ENCODE data around the gene POU6F2. TPM values are rescaled to one million over a fixed set of nuclear protein-coding genes. Genes with fewer than 3 reads are reported as not detected.

POU6F2 gene
- total and polyA plus RNA-seq, 2 donors (not counting 1 experiment from before 2014, with no cell fraction given): under 0.01 TPM; not detected in 1

- no peaks in the 10 kb centered on the region for H3K4me1 ChIP-seq (ENCODE audit: control insufficient read depth, extremely low read depth, insufficient read depth, low read length)
- no peak for TF ChIP-seq EZH2 (IDR thresholded peaks at IDR 0.05; ENCODE audit: low read length, missing control alignments)
- TF ChIP-seq, protein P1, sequence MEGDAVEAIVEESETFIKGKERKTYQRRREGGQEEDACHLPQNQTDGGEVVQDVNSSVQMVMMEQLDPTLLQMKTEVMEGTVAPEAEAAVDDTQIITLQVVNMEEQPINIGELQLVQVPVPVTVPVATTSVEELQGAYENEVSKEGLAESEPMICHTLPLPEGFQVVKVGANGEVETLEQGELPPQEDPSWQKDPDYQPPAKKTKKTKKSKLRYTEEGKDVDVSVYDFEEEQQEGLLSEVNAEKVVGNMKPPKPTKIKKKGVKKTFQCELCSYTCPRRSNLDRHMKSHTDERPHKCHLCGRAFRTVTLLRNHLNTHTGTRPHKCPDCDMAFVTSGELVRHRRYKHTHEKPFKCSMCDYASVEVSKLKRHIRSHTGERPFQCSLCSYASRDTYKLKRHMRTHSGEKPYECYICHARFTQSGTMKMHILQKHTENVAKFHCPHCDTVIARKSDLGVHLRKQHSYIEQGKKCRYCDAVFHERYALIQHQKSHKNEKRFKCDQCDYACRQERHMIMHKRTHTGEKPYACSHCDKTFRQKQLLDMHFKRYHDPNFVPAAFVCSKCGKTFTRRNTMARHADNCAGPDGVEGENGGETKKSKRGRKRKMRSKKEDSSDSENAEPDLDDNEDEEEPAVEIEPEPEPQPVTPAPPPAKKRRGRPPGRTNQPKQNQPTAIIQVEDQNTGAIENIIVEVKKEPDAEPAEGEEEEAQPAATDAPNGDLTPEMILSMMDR (conservative IDR thresholded peaks at IDR 0.05 in 1 of 2, IDR thresholded peaks at IDR 0.05 in 1 of 2; ENCODE audit: low read depth in 1 of 2, low read length in 2 of 2): no peak
- H3K27me3 ChIP-seq (ENCODE audit: control insufficient read depth, insufficient read depth, low read length): no peaks in the 10 kb centered on the region
- H3K4me2 ChIP-seq (ENCODE audit: extremely low read depth, insufficient read depth, low read length): no peak overlapping the region
- no peaks in the 10 kb centered on the region for H3K9me3 ChIP-seq (ENCODE audit: control insufficient read depth, insufficient read depth, low read depth, low read length)
- H3K36me3 ChIP-seq (ENCODE audit: control insufficient read depth, insufficient read depth, low read length): no peaks in the 10 kb centered on the region
- DNase-seq (ENCODE audit: low read depth in 2 of 2): no peak
- H3K9ac ChIP-seq (ENCODE audit: insufficient read depth, low read length): no peak overlapping the region
- H4K20me1 ChIP-seq (ENCODE audit: control insufficient read depth, extremely low read depth, insufficient read depth, low read length): no peaks in the 10 kb centered on the region
- H3K4me3 ChIP-seq (replicated peaks in 1 of 4; ENCODE audit: control extremely low read depth in 1 of 4, insufficient read depth in 1 of 4, low read depth in 3 of 4, low read length in 4 of 4): no peak overlapping the region
- H3K27ac ChIP-seq (ENCODE audit: insufficient read depth, low read length): no peak overlapping the region
- H3K79me2 ChIP-seq (ENCODE audit: control insufficient read depth, insufficient read depth, low read length): no peaks in the 10 kb centered on the region
- no peak overlapping the region for H2AFZ ChIP-seq (ENCODE audit: low read length)
Measured at GRCh38 chr7:39130274-39130673, 152.6 kb downstream of the POU6F2 start.

- no peak for DNase-seq (ENCODE audit: low read depth in 2 of 2)
- no peak overlapping the region for H3K27ac ChIP-seq (ENCODE audit: insufficient read depth, low read length)
- no peaks in the 10 kb centered on the region for H3K36me3 ChIP-seq (ENCODE audit: control insufficient read depth, insufficient read depth, low read length)
- H3K79me2 ChIP-seq (ENCODE audit: control insufficient read depth, insufficient read depth, low read length): no peaks in the 10 kb centered on the region
- H3K4me1 ChIP-seq (ENCODE audit: control insufficient read depth, extremely low read depth, insufficient read depth, low read length): no peaks in the 10 kb centered on the region
- H4K20me1 ChIP-seq (ENCODE audit: control insufficient read depth, extremely low read depth, insufficient read depth, low read length): no peaks in the 10 kb centered on the region
- no peak overlapping the region for H3K4me3 ChIP-seq (replicated peaks in 1 of 4; ENCODE audit: control extremely low read depth in 1 of 4, insufficient read depth in 1 of 4, low read depth in 3 of 4, low read length in 4 of 4)
- TF ChIP-seq, protein P1 (conservative IDR thresholded peaks at IDR 0.05 in 1 of 2, IDR thresholded peaks at IDR 0.05 in 1 of 2; ENCODE audit: low read depth in 1 of 2, low read length in 2 of 2): no peak
- TF ChIP-seq EZH2 (IDR thresholded peaks at IDR 0.05; ENCODE audit: low read length, missing control alignments): no peak
- no peaks in the 10 kb centered on the region for H3K27me3 ChIP-seq (ENCODE audit: control insufficient read depth, insufficient read depth, low read length)
- no peak overlapping the region for H2AFZ ChIP-seq (ENCODE audit: low read length)
- H3K9me3 ChIP-seq (ENCODE audit: control insufficient read depth, insufficient read depth, low read depth, low read length): no peaks in the 10 kb centered on the region
- no peak overlapping the region for H3K9ac ChIP-seq (ENCODE audit: insufficient read depth, low read length)
- no peak overlapping the region for H3K4me2 ChIP-seq (ENCODE audit: extremely low read depth, insufficient read depth, low read length)
Measured at GRCh38 chr7:39130857-39131526, 153.3 kb downstream of the POU6F2 start.

- H3K79me2 ChIP-seq (ENCODE audit: control insufficient read depth, insufficient read depth, low read length): no peaks in the 10 kb centered on the region
- H2AFZ ChIP-seq (ENCODE audit: low read length): no peak overlapping the region
- no peak overlapping the region for H3K4me2 ChIP-seq (ENCODE audit: extremely low read depth, insufficient read depth, low read length)
- H3K9ac ChIP-seq (ENCODE audit: insufficient read depth, low read length): no peak overlapping the region
- H3K4me3 ChIP-seq (replicated peaks in 1 of 4; ENCODE audit: control extremely low read depth in 1 of 4, insufficient read depth in 1 of 4, low read depth in 3 of 4, low read length in 4 of 4): no peak overlapping the region
- H4K20me1 ChIP-seq (ENCODE audit: control insufficient read depth, extremely low read depth, insufficient read depth, low read length): no peaks in the 10 kb centered on the region
- no peak overlapping the region for H3K27ac ChIP-seq (ENCODE audit: insufficient read depth, low read length)
- H3K27me3 ChIP-seq (ENCODE audit: control insufficient read depth, insufficient read depth, low read length): no peaks in the 10 kb centered on the region
- TF ChIP-seq, protein P1 (conservative IDR thresholded peaks at IDR 0.05 in 1 of 2, IDR thresholded peaks at IDR 0.05 in 1 of 2; ENCODE audit: low read depth in 1 of 2, low read length in 2 of 2): no peak
- no peak for TF ChIP-seq EZH2 (IDR thresholded peaks at IDR 0.05; ENCODE audit: low read length, missing control alignments)
- no peak for DNase-seq (ENCODE audit: low read depth in 2 of 2)
- H3K36me3 ChIP-seq (ENCODE audit: control insufficient read depth, insufficient read depth, low read length): no peaks in the 10 kb centered on the region
- H3K9me3 ChIP-seq (ENCODE audit: control insufficient read depth, insufficient read depth, low read depth, low read length): no peaks in the 10 kb centered on the region
- H3K4me1 ChIP-seq (ENCODE audit: control insufficient read depth, extremely low read depth, insufficient read depth, low read length): no peaks in the 10 kb centered on the region
Measured at GRCh38 chr7:39132306-39132705, 154.6 kb downstream of the POU6F2 start.

All from fibroblast of lung (primary cell).